ENCODE results near the gene ADPRHL1.

ADPRHL1 gene

GRCh38 chr13:113365583-113365970, 87.7 kb downstream of the ADPRHL1 start:
- no peak for DNase-seq

GRCh38 chr13:113364901-113365582, 88.2 kb downstream of the ADPRHL1 start:
- no peak for DNase-seq

GRCh38 chr13:113364311-113364889, 88.9 kb downstream of the ADPRHL1 start:
- DNase-seq, result no peak

- DNase-seq, result peak; percentile 53 to 74
These were observed 91.9 kb downstream of the ADPRHL1 start for GRCh38 chr13:113361406-113361805.

- no peak for DNase-seq
These were observed 92.8 kb downstream of the ADPRHL1 start for GRCh38 chr13:113360446-113360845.

GRCh38 chr13:113359571-113359970, 93.7 kb downstream of the ADPRHL1 start:
- DNase-seq, result no peak

- no peak for DNase-seq
These were observed 94.6 kb downstream of the ADPRHL1 start for GRCh38 chr13:113358653-113359190.

- no peak for DNase-seq
These were observed 95.8 kb downstream of the ADPRHL1 start for GRCh38 chr13:113357529-113357928.

- no peak for DNase-seq
These were observed 96.7 kb downstream of the ADPRHL1 start for GRCh38 chr13:113356596-113356995.

- DNase-seq, result no peak
These were observed 97.7 kb downstream of the ADPRHL1 start for GRCh38 chr13:113355621-113356020.

GRCh38 chr13:113354831-113355610, 98.3 kb downstream of the ADPRHL1 start:
- DNase-seq, result no peak

- DNase-seq, result no peak
These were observed 100.0 kb downstream of the ADPRHL1 start for GRCh38 chr13:113353254-113353653.

GRCh38 chr13:113351514-113352026, 101.7 kb downstream of the ADPRHL1 start:
- DNase-seq, result no peak

- no peak for DNase-seq
These were observed 102.4 kb downstream of the ADPRHL1 start for GRCh38 chr13:113350938-113351335.

GRCh38 chr13:113350065-113350937, 103.0 kb downstream of the ADPRHL1 start:
- no peak for DNase-seq
